H9 (cell line): Measurements from ENCODE around the gene PERCC1. TPM values are rescaled to one million over a fixed set of nuclear protein-coding genes. Genes with fewer than 3 reads are reported as not detected.
A peak's percentile ranks its signal among the peaks of the same experiment; 100 is the strongest.

Experiments used
- DNase-seq: peaks from one replicate; pipeline ENCODE4 v3.0.0-alpha.2; 2017
- H2AFZ ChIP-seq: one replicate; pipeline ENCODE4 v1.6.1; 2013; ENCODE audit warnings: mild to moderate bottlenecking, low read length, control low read depth, moderate library complexity
- H2AK5ac ChIP-seq: 2 replicates; pipeline ENCODE4 v1.6.1; 2013; ENCODE audit warnings: low read length, control low read depth, mixed read lengths; ENCODE audit not compliant: insufficient read length
- H2BK120ac ChIP-seq: one replicate; pipeline ENCODE4 v1.6.1; 2013; ENCODE audit warnings: low read depth, mild to moderate bottlenecking, low read length, control low read depth, inconsistent platforms; ENCODE audit not compliant: poor library complexity, severe bottlenecking
- H2BK12ac ChIP-seq: 2 replicates; pipeline ENCODE4 v1.6.1; 2013; ENCODE audit warnings: low read length, control low read depth, mixed read lengths, low read depth; ENCODE audit not compliant: insufficient read length
- H2BK15ac ChIP-seq: 2 replicates; pipeline ENCODE4 v1.6.1; 2013; ENCODE audit warnings: low read depth, low read length, control low read depth
- H2BK20ac ChIP-seq: one replicate; pipeline ENCODE4 v1.6.1; 2013; ENCODE audit warnings: low read depth, mild to moderate bottlenecking, low read length, control low read depth, inconsistent platforms; ENCODE audit not compliant: poor library complexity, severe bottlenecking
- H2BK5ac ChIP-seq: 2 replicates; pipeline ENCODE4 v1.6.1; 2013; ENCODE audit warnings: low read length, control low read depth, mixed read lengths; ENCODE audit not compliant: insufficient read length
- H3K14ac ChIP-seq: 2 replicates; pipeline ENCODE4 v1.6.1; 2013; ENCODE audit warnings: low read length, control low read depth; ENCODE audit not compliant: insufficient read depth
- H3K18ac ChIP-seq: 2 replicates; pipeline ENCODE4 v1.6.1; 2013; ENCODE audit warnings: low read depth, mild to moderate bottlenecking, mixed read lengths, low read length, control low read depth; ENCODE audit not compliant: insufficient read length
- H3K23ac ChIP-seq: 2 replicates; pipeline ENCODE4 v1.6.1; 2013; ENCODE audit warnings: low read length, control low read depth, mixed read lengths, low read depth; ENCODE audit not compliant: insufficient read length
- H3K23me2 ChIP-seq: 2 replicates; pipeline ENCODE4 v1.6.1; 2013; ENCODE audit warnings: low read depth, mild to moderate bottlenecking, mixed read lengths, low read length, control low read depth; ENCODE audit not compliant: insufficient read length, poor library complexity, severe bottlenecking
- H3K27ac ChIP-seq: 2 replicates; pipeline ENCODE4 v1.5.1; 2013; ENCODE audit warnings: low read length, control low read depth, mixed read lengths, low read depth; ENCODE audit not compliant: insufficient read length
- H3K27me3 ChIP-seq: 2 replicates; pipeline ENCODE4 v1.6.1; 2013; ENCODE audit warnings: low read length, control low read depth, inconsistent platforms; ENCODE audit not compliant: insufficient read depth
- H3K4ac ChIP-seq: 2 replicates; pipeline ENCODE4 v1.6.1; 2013; ENCODE audit warnings: low read depth, mild to moderate bottlenecking, control low read depth, inconsistent platforms, low read length, moderate library complexity
- H3K4me1 ChIP-seq: 2 replicates; pipeline ENCODE4 v1.6.1; 2013; ENCODE audit warnings: low read length, control low read depth, inconsistent platforms; ENCODE audit not compliant: insufficient read depth
- H3K4me2 ChIP-seq: 2 replicates; pipeline ENCODE4 v1.6.1; 2013; ENCODE audit warnings: low read length, control low read depth, mixed read lengths; ENCODE audit not compliant: insufficient read length, insufficient read depth
- H3K56ac ChIP-seq: 2 replicates; pipeline ENCODE4 v1.6.1; 2013; ENCODE audit warnings: low read depth, mild to moderate bottlenecking, mixed read lengths, low read length, control low read depth; ENCODE audit not compliant: insufficient read length
- H3K79me1 ChIP-seq: 2 replicates; pipeline ENCODE4 v1.6.1; 2013; ENCODE audit warnings: low read depth, mild to moderate bottlenecking, moderate library complexity, low read length, control low read depth, inconsistent platforms; ENCODE audit not compliant: insufficient read depth, poor library complexity, severe bottlenecking
- H3K79me2 ChIP-seq: 2 replicates; pipeline ENCODE4 v1.6.1; 2013; ENCODE audit warnings: low read length, control low read depth, inconsistent platforms; ENCODE audit not compliant: insufficient read depth
- H3K9ac ChIP-seq: 2 replicates; pipeline ENCODE4 v1.6.1; 2013; ENCODE audit warnings: low read length, control low read depth, mixed read lengths; ENCODE audit not compliant: insufficient read length; ENCODE audit errors: extremely low read depth
- H3K9me3 ChIP-seq: one replicate; pipeline ENCODE4 v1.6.1; 2013; ENCODE audit warnings: low read depth, low read length, inconsistent platforms; ENCODE audit not compliant: control insufficient read depth
- H3T11ph ChIP-seq: one replicate; pipeline ENCODE4 v1.6.1; 2013; ENCODE audit warnings: mild to moderate bottlenecking, low read length, control low read depth, inconsistent platforms
- H4K20me1 ChIP-seq: one replicate; pipeline ENCODE4 v1.6.1; 2013; ENCODE audit not compliant: control insufficient read depth, insufficient read length, insufficient read depth
- H4K5ac ChIP-seq: 2 replicates; pipeline ENCODE4 v1.6.1; 2013; ENCODE audit warnings: low read depth, mild to moderate bottlenecking, mixed read lengths, low read length, control low read depth; ENCODE audit not compliant: insufficient read length
- H4K8ac ChIP-seq: replicated peaks from 2 replicates; pipeline ENCODE4 v1.6.1; 2013; ENCODE audit warnings: low read length, control low read depth, mixed read lengths, low read depth; ENCODE audit not compliant: insufficient read length
- H4K91ac ChIP-seq: 2 replicates; pipeline ENCODE4 v1.6.1; 2013; ENCODE audit warnings: low read depth, mild to moderate bottlenecking, moderate library complexity, mixed read lengths, low read length, control low read depth; ENCODE audit not compliant: insufficient read length
- H3K27ac Mint-ChIP-seq, 3 experiments: 2 replicates in 2 of 3; 3 replicates in 1 of 3; pipeline ENCODE4 v1.8.0; 2020 to 2021; ENCODE audit warnings: mixed read lengths in 3 of 3, mild to moderate bottlenecking in 1 of 3, moderate library complexity in 1 of 3
- H3K27me3 Mint-ChIP-seq: 2 replicates; pipeline ENCODE4 v1.8.0; 2021; ENCODE audit warnings: low read depth, mild to moderate bottlenecking, moderate library complexity, mixed read lengths
- H3K36me3 Mint-ChIP-seq, 3 experiments: 2 replicates in 2 of 3; 3 replicates in 1 of 3; pipeline ENCODE4 v1.8.0; 2020 to 2021; ENCODE audit warnings: low read depth in 3 of 3, mixed read lengths in 3 of 3; ENCODE audit not compliant: insufficient read depth in 1 of 3
- H3K4me1 Mint-ChIP-seq, 2 experiments: 2 replicates each; pipeline ENCODE4 v1.8.0; 2020; ENCODE audit warnings: mixed read lengths in 2 of 2
- H3K4me3 Mint-ChIP-seq, 2 experiments: 2 replicates in 1 of 2; 3 replicates in 1 of 2; pipeline ENCODE4 v1.8.0; 2020 to 2021; ENCODE audit warnings: mild to moderate bottlenecking in 2 of 2, mixed read lengths in 2 of 2, moderate library complexity in 1 of 2
- H3K9me3 Mint-ChIP-seq, 2 experiments: 2 replicates in 1 of 2; 3 replicates in 1 of 2; pipeline ENCODE4 v1.8.0; 2020; ENCODE audit warnings: mild to moderate bottlenecking in 2 of 2, mixed read lengths in 2 of 2, moderate library complexity in 1 of 2
- WGBS: extraction: QIAGEN DNeasy Blood & Tissue Kit; methylation state at CpG from one replicate; pipeline ENCODE4 v1.1.7; 2013; ENCODE audit warnings: missing lambda C conversion rate, low lambda C conversion rate, mixed read lengths; ENCODE audit not compliant: insufficient read length; ENCODE audit errors: extremely low coverage; 5-methylcytosine and 5-hydroxymethylcytosine counted together
- total RNA-seq: library from RNA; stranded (reverse); gene quantifications from 2 replicates; pipeline ENCODE4 v1.2.1, GENCODE V29; 2021
- TF ChIP-seq, protein P1 (sequence below): fragments of 200-600 bp; sonication (generic); conservative IDR thresholded peaks from 3 replicates; pipeline ENCODE4 v1.8.0; 2021; ENCODE audit warnings: antibody characterized with exemption, mild to moderate bottlenecking

PERCC1 gene
- total RNA-seq, 1 experiment from 2014 or later: not detected

- H3K4me1 Mint-ChIP-seq: peaks cover 3 to 6% of the 10 kb centered on the region in 2 experiments; a peak in 2 of 4 replicates
- 0 out of 7 replicates have a peak overlapping the region, but pooled peaks of 1 of the 3 experiments have one; percentile 15 for H3K27ac Mint-ChIP-seq
- no peaks in the 10 kb centered on the region for H3K27me3 ChIP-seq
- no peaks in the 10 kb centered on the region for H4K20me1 ChIP-seq
- H3K18ac ChIP-seq: no peak overlapping the region
- H2AFZ ChIP-seq: no peak overlapping the region
- no peak overlapping the region for H2BK5ac ChIP-seq
- no peak overlapping the region for H2BK15ac ChIP-seq
- no peaks in the 10 kb centered on the region for H3K9me3 Mint-ChIP-seq
- no peak overlapping the region for H2AK5ac ChIP-seq
- H4K91ac ChIP-seq: no peak overlapping the region
- H3K14ac ChIP-seq: no peak overlapping the region
- DNase-seq: no peak
- H3K36me3 Mint-ChIP-seq: peaks cover 2 to 8% (median 5%) of the 10 kb centered on the region in 3 experiments; a peak in 4 of 7 replicates
- no peak overlapping the region for H3K4ac ChIP-seq
- no peak overlapping the region for H2BK120ac ChIP-seq
- no peak overlapping the region for H3K9ac ChIP-seq
- no peak overlapping the region for H3K4me2 ChIP-seq
- no peak overlapping the region for H2BK20ac ChIP-seq
- H3T11ph ChIP-seq: no peak overlapping the region
- H3K27me3 Mint-ChIP-seq: no peaks in the 10 kb centered on the region
- no peak overlapping the region for H4K8ac ChIP-seq
- H3K4me1 ChIP-seq: no peaks in the 10 kb centered on the region
- H3K23ac ChIP-seq: no peak overlapping the region
- H3K56ac ChIP-seq: no peak overlapping the region
- WGBS: no CpG with 5 or more reads among the region's 24 CpGs
- no peak overlapping the region for H4K5ac ChIP-seq
- no peak overlapping the region for H2BK12ac ChIP-seq
- peaks cover 4% of the 10 kb centered on the region for H3K79me1 ChIP-seq
- no peaks in the 10 kb centered on the region for H3K9me3 ChIP-seq
- no peaks in the 10 kb centered on the region for H3K23me2 ChIP-seq
- H3K27ac ChIP-seq: no peak overlapping the region
- H3K79me2 ChIP-seq: peaks cover 9% of the 10 kb centered on the region; the same call in 1 of the 2 replicates
- no peak overlapping the region for H3K4me3 Mint-ChIP-seq
- TF ChIP-seq, protein P1, sequence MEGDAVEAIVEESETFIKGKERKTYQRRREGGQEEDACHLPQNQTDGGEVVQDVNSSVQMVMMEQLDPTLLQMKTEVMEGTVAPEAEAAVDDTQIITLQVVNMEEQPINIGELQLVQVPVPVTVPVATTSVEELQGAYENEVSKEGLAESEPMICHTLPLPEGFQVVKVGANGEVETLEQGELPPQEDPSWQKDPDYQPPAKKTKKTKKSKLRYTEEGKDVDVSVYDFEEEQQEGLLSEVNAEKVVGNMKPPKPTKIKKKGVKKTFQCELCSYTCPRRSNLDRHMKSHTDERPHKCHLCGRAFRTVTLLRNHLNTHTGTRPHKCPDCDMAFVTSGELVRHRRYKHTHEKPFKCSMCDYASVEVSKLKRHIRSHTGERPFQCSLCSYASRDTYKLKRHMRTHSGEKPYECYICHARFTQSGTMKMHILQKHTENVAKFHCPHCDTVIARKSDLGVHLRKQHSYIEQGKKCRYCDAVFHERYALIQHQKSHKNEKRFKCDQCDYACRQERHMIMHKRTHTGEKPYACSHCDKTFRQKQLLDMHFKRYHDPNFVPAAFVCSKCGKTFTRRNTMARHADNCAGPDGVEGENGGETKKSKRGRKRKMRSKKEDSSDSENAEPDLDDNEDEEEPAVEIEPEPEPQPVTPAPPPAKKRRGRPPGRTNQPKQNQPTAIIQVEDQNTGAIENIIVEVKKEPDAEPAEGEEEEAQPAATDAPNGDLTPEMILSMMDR: no peak
Measured at GRCh38 chr16:1466054-1466453, 35.2 kb downstream of the PERCC1 start.
